T-cell (primary cell): ENCODE measurements around the gene SPDYE4. TPM values are rescaled to one million over a fixed set of nuclear protein-coding genes. Genes with fewer than 3 reads are reported as not detected.

ENCODE experiments used
- ATAC-seq, 4 experiments: fragments of 200-7000 bp in 3 of 4; fragments of 150-1000 bp in 1 of 4; cut with Tn5 transposase; replicated peaks in 1 of 4; 1 replicate in 3 of 4; 2 replicates in 1 of 4; pipeline ENCODE4 v1.10.0; 2021; ENCODE audit warnings: moderate library complexity in 3 of 4, mild to moderate bottlenecking in 2 of 4, moderate number of reproducible peaks in 1 of 4
- CTCF ChIA-PET, 2 donors: fragments of 300-600 bp; sonication (Branson Sonifier 250); formaldehyde crosslinking; loops; one replicate each; lab custom pipeline; 2022; ENCODE audit warnings: antibody characterized with exemption in 2 of 2; lab: Charles Lee
- POLR2A ChIA-PET, 2 donors: fragments of 300-600 bp; sonication (Branson Sonifier 250); formaldehyde crosslinking; loops; one replicate each; lab custom pipeline; 2022; ENCODE audit warnings: antibody characterized with exemption in 2 of 2; lab: Charles Lee
- DNase-seq, 35 experiments: peaks; one replicate each; pipeline versions ENCODE4 v3.0.0 to v3.0.0-alpha.2; 2013 to 2023
- H3K27ac ChIP-seq: one replicate; pipeline ENCODE4 v1.5.1; 2013; ENCODE audit warnings: low read length
- H3K27me3 ChIP-seq, 2 experiments: replicated peaks in 1 of 2; 1 replicate in 1 of 2; 2 replicates in 1 of 2; pipeline versions ENCODE4 v1.6.1 to v1.7.0; 2013; ENCODE audit warnings: low read length in 1 of 2, mixed read lengths in 1 of 2; ENCODE audit not compliant: control insufficient read depth in 2 of 2, insufficient read depth in 2 of 2; ENCODE audit errors: extremely low read depth in 1 of 2
- H3K36me3 ChIP-seq, 2 donors: 1 replicate in 1 of 2; 2 replicates in 1 of 2; pipeline versions ENCODE4 v1.6.1 to v1.7.0; 2013; ENCODE audit warnings: low read length in 1 of 2; ENCODE audit not compliant: control insufficient read depth in 2 of 2, insufficient read depth in 1 of 2; ENCODE audit errors: extremely low read depth in 1 of 2
- H3K4me1 ChIP-seq, 2 experiments: 1 replicate in 1 of 2; 2 replicates in 1 of 2; pipeline versions ENCODE4 v1.6.1 to v1.7.0; 2013; ENCODE audit warnings: low read length in 2 of 2, mixed read lengths in 1 of 2; ENCODE audit not compliant: insufficient read depth in 2 of 2, control insufficient read depth in 1 of 2; ENCODE audit errors: extremely low read depth in 1 of 2
- H3K4me3 ChIP-seq, 2 donors: 1 replicate in 1 of 2; 2 replicates in 1 of 2; pipeline versions ENCODE4 v1.5.1 to v1.7.0; 2013; ENCODE audit warnings: mild to moderate bottlenecking in 2 of 2, low read length in 1 of 2, moderate library complexity in 1 of 2; ENCODE audit not compliant: control insufficient read depth in 1 of 2; ENCODE audit errors: extremely low read depth in 1 of 2
- H3K9me3 ChIP-seq: 2 replicates; pipeline ENCODE4 v1.7.0; 2013
- H3K27ac Mint-ChIP-seq, 2 donors: one replicate each; pipeline ENCODE4 v1.8.0; 2020 to 2021; ENCODE audit warnings: mild to moderate bottlenecking in 2 of 2, mixed read lengths in 2 of 2
- H3K27me3 Mint-ChIP-seq, 2 donors: one replicate each; pipeline ENCODE4 v1.8.0; 2021 to 2022; ENCODE audit warnings: mixed read lengths in 2 of 2
- H3K36me3 Mint-ChIP-seq: one replicate; pipeline ENCODE4 v1.8.0; 2021; ENCODE audit warnings: mixed read lengths
- H3K4me1 Mint-ChIP-seq, 3 donors: one replicate each; pipeline ENCODE4 v1.8.0; 2020 to 2022; ENCODE audit warnings: mixed read lengths in 3 of 3, mild to moderate bottlenecking in 1 of 3
- H3K4me3 Mint-ChIP-seq, 3 donors: one replicate each; pipeline ENCODE4 v1.8.0; 2020 to 2022; ENCODE audit warnings: mild to moderate bottlenecking in 3 of 3, mixed read lengths in 3 of 3, moderate library complexity in 3 of 3
- H3K9me3 Mint-ChIP-seq, 3 donors: one replicate each; pipeline ENCODE4 v1.8.0; 2020 to 2022; ENCODE audit warnings: mixed read lengths in 3 of 3
- WGBS: methylation state at CpG from one replicate; pipeline ENCODE4 v1.1.5; 2013; ENCODE audit warnings: missing lambda C conversion rate; ENCODE audit not compliant: insufficient coverage; 5-methylcytosine and 5-hydroxymethylcytosine counted together
- total RNA-seq, 35 experiments: library from RNA in 6 of 35; stranded (reverse) in 6 of 35; fragments of 120-200 nt in 1 of 35; gene quantifications; one replicate each; pipeline versions ENCODE4 v1.2.1 to v1.2.4 and lab custom pipeline; 2013 to 2026

Gene SPDYE4
- total RNA-seq, 5 donors from 2014 or later (not counting 1 experiment from before 2014, with no cell fraction given): not detected

DNA sequence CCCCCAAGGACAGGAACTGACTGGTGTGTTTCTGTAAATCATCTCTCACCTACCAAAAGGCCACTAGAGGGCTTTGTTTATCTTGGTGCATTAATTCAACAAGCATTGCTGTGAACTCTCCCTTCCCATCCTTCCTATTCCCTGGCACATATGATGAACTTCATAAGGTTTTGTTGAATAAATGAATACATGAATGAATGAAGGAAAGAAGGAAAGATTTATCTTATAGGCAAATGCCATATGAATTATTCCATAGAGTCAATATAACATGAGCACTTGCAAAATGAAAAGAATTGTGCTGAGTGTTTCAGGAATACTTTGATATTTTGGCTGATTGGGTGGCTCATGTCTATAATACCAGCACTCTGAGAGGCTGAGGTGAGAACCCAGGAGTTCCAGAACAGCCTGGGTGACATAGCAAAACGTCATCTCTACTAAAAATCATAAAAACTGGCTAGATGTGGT, 4.3 kb downstream of the SPDYE4 start:
- POLR2A ChIA-PET: no interaction called here
- no peak overlapping the region for H3K4me3 ChIP-seq
- peaks cover 0 to 30% of the 10 kb centered on the region in 2 experiments for H3K27me3 ChIP-seq
- Mint-ChIP-seq H3K36me3 (no peaks in the 10 kb centered on the region), H3K27me3 (peaks cover 22 to 23% of the 10 kb centered on the region in 2 donors), H3K4me1 (no peaks in the 10 kb centered on the region), H3K4me3 (no peak overlapping the region), H3K27ac (no peak overlapping the region), H3K9me3 (no peaks in the 10 kb centered on the region)
- no peaks in the 10 kb centered on the region for H3K4me1 ChIP-seq
- no peaks in the 10 kb centered on the region for H3K36me3 ChIP-seq
- no peak overlapping the region for H3K27ac ChIP-seq
- no peaks in the 10 kb centered on the region for H3K9me3 ChIP-seq
- peak in 1 of 35 experiments; percentile 25 for DNase-seq
- no peak for ATAC-seq
- WGBS: no CpG with 5 or more reads among the region's 1 CpG
- CTCF ChIA-PET: interaction anchor here in 1 of 2 donors (0.5 to 1.3 kb wide), 2 partner anchors 32 to 88 kb away, joined by 3 read pairs; no protein-coding TSS in a partner anchor

- WGBS: 67% methylated on average over 6 of the region's 12 CpGs
- Histone ChIP-seq H3K4me1 (no peaks in the 10 kb centered on the region), H3K9me3 (no peaks in the 10 kb centered on the region), H3K27me3 (peaks cover 0 to 27% of the 10 kb centered on the region in 2 experiments), H3K4me3 (no peak overlapping the region), H3K27ac (no peak overlapping the region), H3K36me3 (no peaks in the 10 kb centered on the region)
- Mint-ChIP-seq H3K4me3 (no peak overlapping the region), H3K27ac (no peak overlapping the region), H3K4me1 (peaks cover under 1 to 3% (median under 1%) of the 10 kb centered on the region in 3 donors), H3K27me3 (peaks cover 22 to 23% of the 10 kb centered on the region in 2 donors), H3K36me3 (no peaks in the 10 kb centered on the region), H3K9me3 (no peaks in the 10 kb centered on the region)
- ChIA-PET POLR2A (no interaction called here), CTCF (interaction anchor here (0.5 to 1.3 kb wide), 3 partner anchors 32 to 343 kb away, joined by 3 to 5 read pairs (median 3); no protein-coding TSS in a partner anchor)
- ATAC-seq (no peak), DNase-seq (no peak)
These were observed 5.0 kb downstream of the SPDYE4 start for GRCh38 chr17:8753136-8753975.

DNA sequence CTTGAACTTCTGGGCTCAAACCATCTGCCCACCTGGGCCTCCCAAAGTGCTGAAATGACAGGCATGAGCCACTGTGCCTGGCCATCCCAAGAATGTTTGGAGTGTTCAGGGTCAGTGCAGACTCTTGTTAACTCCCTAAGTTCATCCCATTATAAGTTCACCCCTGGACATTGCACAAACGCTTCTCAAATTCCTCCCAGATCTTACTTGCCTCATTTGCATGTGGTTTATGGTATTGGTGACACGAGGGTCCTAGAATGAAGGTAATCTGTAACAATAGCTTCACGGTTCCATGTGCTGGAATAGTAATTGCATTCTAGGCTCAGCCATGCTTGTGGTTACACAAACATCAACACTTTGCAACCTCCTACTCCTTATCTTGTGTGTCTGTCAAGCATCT, 8.7 kb downstream of the SPDYE4 start:
- CTCF ChIA-PET: no interaction called here
- H3K4me1 Mint-ChIP-seq: peaks cover 7 to 19% (median 14%) of the 10 kb centered on the region in 3 donors
- WGBS: 63% methylated on average over 1 of the region's 3 CpGs
- POLR2A ChIA-PET: interaction anchor here in 1 of 2 donors (0.6 kb wide), 1 partner anchor 297 kb away, joined by 4 read pairs; no protein-coding TSS in a partner anchor
- no peaks in the 10 kb centered on the region for H3K9me3 ChIP-seq
- H3K27ac ChIP-seq: no peak overlapping the region
- H3K27me3 ChIP-seq: peaks cover 0 to 11% of the 10 kb centered on the region in 2 experiments
- no peaks in the 10 kb centered on the region for H3K36me3 ChIP-seq
- peaks cover 0 to 16% of the 10 kb centered on the region in 2 experiments for H3K4me1 ChIP-seq
- DNase-seq: no peak
- no peak overlapping the region for H3K4me3 Mint-ChIP-seq
- peaks cover 2 to 3% of the 10 kb centered on the region in 2 donors for H3K27me3 Mint-ChIP-seq
- H3K4me3 ChIP-seq: no peak overlapping the region
- H3K9me3 Mint-ChIP-seq: no peaks in the 10 kb centered on the region
- H3K27ac Mint-ChIP-seq: no peak overlapping the region
- no peak for ATAC-seq
- H3K36me3 Mint-ChIP-seq: no peaks in the 10 kb centered on the region

- no CpG with 5 or more reads among the region's 3 CpGs for WGBS
- H3K4me1 ChIP-seq: peaks cover 0 to 20% of the 10 kb centered on the region in 2 experiments
- H3K27ac Mint-ChIP-seq: peak overlapping the region in 1 of 2 donors; percentile 25
- ChIA-PET CTCF (interaction anchor here in 1 of 2 donors (0.6 kb wide), 1 partner anchor 345 kb away, joined by 11 read pairs; no protein-coding TSS in a partner anchor), POLR2A (no interaction called here)
- no peak for ATAC-seq
- no peak overlapping the region for H3K27ac ChIP-seq
- no peaks in the 10 kb centered on the region for H3K27me3 Mint-ChIP-seq
- peaks cover 7 to 26% (median 22%) of the 10 kb centered on the region in 3 donors for H3K4me1 Mint-ChIP-seq
- H3K36me3 ChIP-seq: no peaks in the 10 kb centered on the region
- H3K27me3 ChIP-seq: peaks cover 0 to 3% of the 10 kb centered on the region in 2 experiments
- no peaks in the 10 kb centered on the region for H3K9me3 ChIP-seq
- DNase-seq: no peak
- no peak overlapping the region for H3K4me3 ChIP-seq
- H3K36me3 Mint-ChIP-seq: no peaks in the 10 kb centered on the region
- H3K4me3 Mint-ChIP-seq: no peak overlapping the region
- no peaks in the 10 kb centered on the region for H3K9me3 Mint-ChIP-seq
These were observed 10.6 kb downstream of the SPDYE4 start for GRCh38 chr17:8747742-8748141.

GRCh38 chr17:8746501-8747236, 11.7 kb downstream of the SPDYE4 start:
- DNase-seq (no peak), ATAC-seq (no peak)
- H3K9me3 ChIP-seq: no peaks in the 10 kb centered on the region
- no peaks in the 10 kb centered on the region for H3K27me3 Mint-ChIP-seq
- no peaks in the 10 kb centered on the region for H3K36me3 Mint-ChIP-seq
- H3K27ac Mint-ChIP-seq: peak overlapping the region; percentile 70 to 77
- peaks cover 0 to 20% of the 10 kb centered on the region in 2 experiments for H3K4me1 ChIP-seq
- 43% methylated on average over 3 of the region's 9 CpGs for WGBS
- no peaks in the 10 kb centered on the region for H3K36me3 ChIP-seq
- POLR2A ChIA-PET: interaction anchor here in 1 of 2 donors (0.5 kb wide), 1 partner anchor 672 kb away, joined by 3 read pairs; no protein-coding TSS in a partner anchor
- H3K9me3 Mint-ChIP-seq: no peaks in the 10 kb centered on the region
- peak overlapping the region; percentile 38 for H3K27ac ChIP-seq
- CTCF ChIA-PET: interaction anchor here in 1 of 2 donors (0.7 to 1.9 kb wide), 8 partner anchors 10 to 352 kb away, joined by 3 to 9 read pairs (median 4); no protein-coding TSS in a partner anchor
- H3K4me3 ChIP-seq: peak overlapping the region in 1 of 2 donors; percentile 78
- peaks cover 0 to 3% of the 10 kb centered on the region in 2 experiments for H3K27me3 ChIP-seq
- peak overlapping the region; percentile 85 to 92 (median 87) for H3K4me3 Mint-ChIP-seq
- peaks cover 7 to 26% (median 24%) of the 10 kb centered on the region in 3 donors for H3K4me1 Mint-ChIP-seq
